K562 (cell line): ENCODE data around the gene SLC6A9. TPM values are rescaled to one million over a fixed set of nuclear protein-coding genes. Genes with fewer than 3 reads are reported as not detected.

Experiments used
- CEBPB ChIP-seq: fragments of 450-650 bp; IDR thresholded peaks from 2 replicates; pipeline ENCODE4 v1.6.1; 2016; ENCODE audit warnings: missing genetic modification characterization, missing compliant biosample characterization
- CEBPG ChIP-seq, 3 experiments: fragments of 200-800 bp in 1 of 3; sonication (Bioruptor generic) in 1 of 3; sonication (generic) in 1 of 3; formaldehyde crosslinking in 1 of 3; IDR thresholded peaks in 2 of 3; conservative IDR thresholded peaks in 1 of 3; 2 replicates each; pipeline versions ENCODE4 v1.6.1 to v1.8.0; 2016 to 2022; ENCODE audit warnings: missing compliant biosample characterization in 2 of 3, missing genetic modification characterization in 2 of 3, mild to moderate bottlenecking in 1 of 3, missing genetic modification reagents in 1 of 3
- ELF2 ChIP-seq: fragments of 250-450 bp; sonication (Bioruptor Pico); IDR thresholded peaks from 2 replicates; pipeline ENCODE4 v1.5.0; 2021; ENCODE audit warnings: mild to moderate bottlenecking
- FOXK2 ChIP-seq, 2 experiments: fragments of 450-650 bp; IDR thresholded peaks in 1 of 2; conservative IDR thresholded peaks in 1 of 2; 2 replicates each; pipeline ENCODE4 v1.6.1; 2016; ENCODE audit warnings: low read depth in 2 of 2, mild to moderate bottlenecking in 1 of 2
- HLTF ChIP-seq: fragments of 450-650 bp; IDR thresholded peaks from 2 replicates; pipeline ENCODE4 v1.6.1; 2016
- MLLT1 ChIP-seq, 2 experiments: fragments of 450-650 bp; IDR thresholded peaks; 2 replicates each; pipeline ENCODE4 v1.6.1; 2016
- NCOA6 ChIP-seq: fragments of 450-650 bp; IDR thresholded peaks from 2 replicates; pipeline ENCODE4 v1.6.1; 2017; ENCODE audit warnings: mild to moderate bottlenecking
- PHB2 ChIP-seq: fragments of 450-650 bp; IDR thresholded peaks from 2 replicates; pipeline ENCODE4 v1.6.1; 2017; ENCODE audit warnings: low read depth
- PKNOX1 ChIP-seq: fragments of 450-650 bp; IDR thresholded peaks from 2 replicates; pipeline ENCODE4 v1.6.1; 2016
- PRDM10 ChIP-seq: fragments of 450-650 bp; IDR thresholded peaks from 2 replicates; pipeline ENCODE4 v1.6.1; 2018; ENCODE audit not compliant: partially characterized antibody
- SMARCE1 ChIP-seq: fragments of 450-650 bp; IDR thresholded peaks from 2 replicates; pipeline ENCODE4 v1.7.1; 2016; ENCODE audit warnings: mild to moderate bottlenecking
- TEAD1 ChIP-seq, 2 experiments: fragments of 450-650 bp in 1 of 2; sonication (generic) in 1 of 2; formaldehyde crosslinking; IDR thresholded peaks; 2 replicates each; pipeline versions ENCODE4 v1.4.0 to v1.8.0; 2020 to 2022; ENCODE audit warnings: mild to moderate bottlenecking in 2 of 2, missing genetic modification reagents in 1 of 2
- ZBTB1 ChIP-seq: sonication (generic); formaldehyde crosslinking; IDR thresholded peaks from 2 replicates; pipeline ENCODE4 v1.8.1; 2023; ENCODE audit warnings: missing genetic modification reagents, low read depth, mild to moderate bottlenecking, borderline replicate concordance
- ZBTB9 ChIP-seq: fragments of 450-650 bp; formaldehyde crosslinking; IDR thresholded peaks from 2 replicates; pipeline ENCODE4 v1.4.0; 2020; ENCODE audit warnings: mild to moderate bottlenecking, moderate library complexity
- ZNF639 ChIP-seq, 2 experiments: fragments of 200-800 bp in 1 of 2; sonication (Bioruptor generic) in 1 of 2; sonication (generic) in 1 of 2; formaldehyde crosslinking in 1 of 2; IDR thresholded peaks in 1 of 2; conservative IDR thresholded peaks in 1 of 2; 2 replicates each; pipeline versions ENCODE4 v1.5.0 to v1.6.1; 2016 to 2020; ENCODE audit warnings: missing compliant biosample characterization in 1 of 2, missing genetic modification characterization in 1 of 2, missing genetic modification reagents in 1 of 2
- polyA plus RNA-seq, 8 experiments: library from polyadenylated mRNA; depleted of rRNA in 4 of 8; stranded (reverse) in 5 of 8; unstranded in 3 of 8; fragments of >200 nt; fragmentation: Nextera tagmentation in 2 of 8; fragmentation: Illumina TruSeq in 1 of 8; extraction: Ambion mirVana in 2 of 8; extraction: Trizol in 1 of 8; gene quantifications; 2 replicates each; pipeline versions ENCODE4 v1.2.1 to v1.2.3, GENCODE V29; 2011 to 2014; ENCODE audit warnings: inconsistent platforms in 1 of 8, missing spikeins in 1 of 8
- total RNA-seq, 7 experiments: library from RNA; depleted of rRNA in 6 of 7; stranded (reverse); fragments of >200 nt in 6 of 7; fragmentation: Illumina TruSeq in 2 of 7; extraction: Trizol in 2 of 7; gene quantifications; 2 replicates each; pipeline versions ENCODE4 v1.2.1 to v1.2.3, GENCODE V29; 2011 to 2021; ENCODE audit warnings: low replicate concordance in 1 of 7

SLC6A9 gene
- total and polyA plus RNA-seq, 9 of the 15 experiments (the other 6 are each of a cell fraction or from before 2014, with no cell fraction given) = 0.17 to 18.7 (median 2.9) TPM

- TF ChIP-seq ZNF639 (CRISPR knock-in tag; conservative IDR thresholded peaks at IDR 0.05 in 1 of 2, IDR thresholded peaks at IDR 0.05 in 1 of 2) (peak in 1 of 2 experiments; percentile 98; a peak in 2 of 4 replicates), ZBTB9 (no peak), HLTF (no peak), TEAD1 (CRISPR knock-in tag; IDR thresholded peaks at IDR 0.05) (no peak; a peak in 1 of 4 replicates), ZBTB1 (peak; percentile 93), CEBPB (0 out of 2 replicates have a peak, but pooled peaks have one; percentile 11), CEBPG (CRISPR knock-in tag; IDR thresholded peaks at IDR 0.05) (peak; percentile 94), CEBPG (tag; conservative IDR thresholded peaks at IDR 0.05 in 1 of 2, IDR thresholded peaks at IDR 0.05 in 1 of 2) (peak; percentile 88 to 92), PRDM10 (peak; percentile 68), NCOA6 (no peak), PHB2 (no peak), SMARCE1 (no peak), FOXK2 (conservative IDR thresholded peaks at IDR 0.05 in 1 of 2, IDR thresholded peaks at IDR 0.05 in 1 of 2; ENCODE audit: low read depth in 2 of 2) (no peak), MLLT1 (IDR thresholded peaks at IDR 0.05) (0 out of 4 replicates have a peak, but pooled peaks have one; percentile 35 to 55), ELF2 (CRISPR knock-in tag) (no peak), PKNOX1 (peak; percentile 83)
These were observed 1.2 kb downstream of the SLC6A9 start (continued) for GRCh38 chr1:44029911-44030604.
